ENCODE data around the gene KAT2B. TPM values are rescaled to one million over a fixed set of nuclear protein-coding genes. Genes with fewer than 3 reads are reported as not detected.
A peak's percentile ranks its signal among the peaks of the same experiment; 100 is the strongest.

The KAT2B gene
- total RNA-seq, 4 donors from 2014 or later, result 21.3 to 47.0 (median 33.3) TPM

DNA sequence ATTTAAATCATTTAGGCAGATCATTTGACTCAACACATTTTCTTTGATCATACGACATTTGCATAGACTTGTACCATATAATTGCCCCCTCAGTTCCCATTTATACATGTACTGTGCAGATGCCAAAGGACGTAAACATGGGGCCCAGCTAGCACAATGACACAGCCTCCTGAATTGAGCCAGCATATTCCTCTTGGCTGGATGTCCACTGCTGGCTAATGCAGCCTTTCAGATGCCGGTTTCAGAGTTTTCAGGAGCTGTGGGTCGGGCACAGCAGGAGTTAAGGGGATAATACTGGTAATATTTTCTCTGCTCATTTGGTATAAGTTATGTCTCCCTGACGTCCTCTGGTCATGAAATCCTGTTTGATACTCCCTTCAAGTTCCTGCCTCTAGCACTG, 39.4 kb downstream of the KAT2B start:
- no peak for DNase-seq (ENCODE audit: low spot score)
- ATAC-seq (ENCODE audit: low FRiP score), result no peak
- no peak for TF ChIP-seq CTCF (IDR thresholded peaks at IDR 0.05)

DNA sequence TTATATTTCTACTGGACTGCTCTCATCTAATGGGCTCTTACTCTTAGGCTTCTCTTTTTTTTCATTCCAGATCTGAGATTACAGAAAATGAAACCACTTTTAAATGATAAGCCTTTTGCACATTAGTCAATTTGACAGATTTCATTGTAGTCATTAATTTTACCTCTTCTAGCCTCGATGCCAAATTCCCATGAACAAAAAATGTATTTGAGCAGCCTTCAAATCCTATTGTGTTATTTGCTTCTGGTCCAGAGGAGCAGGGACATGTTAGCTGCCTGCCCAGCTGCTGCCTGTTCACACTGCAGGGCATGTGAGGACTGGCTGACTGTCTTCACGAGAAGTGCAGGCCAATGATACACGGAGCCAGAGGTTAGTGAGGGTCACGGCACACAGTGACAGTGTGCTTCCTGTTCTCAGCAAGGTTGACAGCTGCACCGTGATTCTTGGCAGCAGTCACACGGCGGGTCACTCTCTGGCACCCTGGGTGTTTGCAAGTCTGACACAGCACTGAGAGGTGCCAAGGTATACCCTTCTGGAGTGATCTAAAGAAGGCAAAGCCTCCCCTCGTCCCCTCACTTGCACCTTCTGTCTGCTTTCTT, 40.8 kb downstream of the KAT2B start:
- DNase-seq (ENCODE audit: low spot score) (no peak), ATAC-seq (ENCODE audit: low FRiP score) (peak; percentile 70)
- no peak for TF ChIP-seq CTCF (IDR thresholded peaks at IDR 0.05)

DNA sequence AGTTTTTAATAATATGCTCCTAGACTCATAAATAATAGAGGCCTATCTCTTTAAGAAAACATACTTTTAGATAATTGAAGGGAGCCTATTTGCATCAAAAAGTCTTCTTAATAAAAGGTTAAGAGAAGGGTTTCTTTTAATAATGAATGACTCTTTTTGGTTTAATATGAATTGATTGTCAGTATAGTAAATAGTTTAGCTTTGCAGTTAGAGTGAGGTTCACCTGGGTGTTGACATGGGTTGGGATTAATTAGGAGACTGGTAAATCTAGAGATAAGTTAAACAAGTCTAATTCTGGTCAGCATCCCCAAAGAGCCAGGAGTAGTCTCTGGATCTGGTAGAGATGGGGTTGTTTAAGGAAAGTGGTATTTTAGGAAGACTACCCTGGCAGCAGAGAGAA, 43.0 kb downstream of the KAT2B start:
- DNase-seq (ENCODE audit: low spot score), result no peak
- TF ChIP-seq CTCF (IDR thresholded peaks at IDR 0.05), result no peak
- ATAC-seq (ENCODE audit: low FRiP score), result no peak

- TF ChIP-seq CTCF (IDR thresholded peaks at IDR 0.05), result no peak
- no peak for ATAC-seq (ENCODE audit: low FRiP score)
- no peak for DNase-seq (ENCODE audit: low spot score)
Measured at GRCh38 chr3:20083953-20084352, 43.7 kb downstream of the KAT2B start.

- ATAC-seq (ENCODE audit: low FRiP score), result no peak
- no peak for TF ChIP-seq CTCF (IDR thresholded peaks at IDR 0.05)
Measured at GRCh38 chr3:20091331-20092047, 51.2 kb downstream of the KAT2B start.

DNA sequence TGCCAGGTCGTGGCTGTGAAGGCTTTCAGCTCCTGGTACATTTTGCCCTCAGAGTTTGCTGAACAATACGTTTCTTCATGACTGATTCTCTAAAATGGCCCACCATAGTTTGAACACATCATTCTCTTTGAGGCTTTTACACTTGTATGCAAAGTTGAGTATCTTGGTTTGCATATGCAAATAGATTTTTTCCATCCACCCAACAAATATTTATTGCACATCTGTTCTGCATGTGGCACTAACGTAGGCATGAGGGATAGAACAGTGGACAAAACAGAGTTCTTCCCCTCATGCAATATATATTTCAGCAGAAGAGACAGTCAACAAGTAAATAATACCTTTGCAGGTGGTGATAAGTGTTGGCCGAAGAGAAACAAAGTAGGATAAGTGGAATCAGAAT, 55.2 kb downstream of the KAT2B start:
- ATAC-seq (ENCODE audit: low FRiP score) (no peak), DNase-seq (ENCODE audit: low spot score) (no peak)
- no peak for TF ChIP-seq CTCF (IDR thresholded peaks at IDR 0.05)

More at GRCh38 chr3:20091331-20092047, 51.2 kb downstream of the KAT2B start:
- no peak for DNase-seq (ENCODE audit: low spot score)

GRCh38 chr3:20096135-20096685, 56.0 kb downstream of the KAT2B start:
- TF ChIP-seq CTCF (IDR thresholded peaks at IDR 0.05), result no peak
- no peak for DNase-seq (ENCODE audit: low spot score)
- ATAC-seq (ENCODE audit: low FRiP score), result no peak

All from omental fat pad (tissue), 4 donors.